ENCODE data around the gene CCNK. TPM values are rescaled to one million over a fixed set of nuclear protein-coding genes. Genes with fewer than 3 reads are reported as not detected.

CCNK gene
- total and polyA plus RNA-seq, 2 of the 13 experiments (the other 11 are each of a cell fraction or from before 2014, with no cell fraction given) = 4.9 to 9.7 TPM

GRCh38 chr14:99480917-99481744 lies at the start of gene CCNK (continued):
- TF ChIP-seq RBM39 (IDR thresholded peaks at IDR 0.05; ENCODE audit: low read depth, low read length, poor library complexity, severe bottlenecking) (peak; percentile 79), FLYWCH1 (CRISPR knock-in tag; IDR thresholded peaks at IDR 0.05) (no peak), CCDC6 (CRISPR knock-in tag; IDR thresholded peaks at IDR 0.05) (peak; percentile 21; the same call in 1 of the 2 replicates), ZNF468 (CRISPR knock-in tag; IDR thresholded peaks at IDR 0.05) (no peak), RFX5 (IDR thresholded peaks at IDR 0.05; ENCODE audit: low read depth, low read length) (peak; percentile 67), TCF7 (IDR thresholded peaks at IDR 0.05; ENCODE audit: low read depth) (no peak), SOX6 (IDR thresholded peaks at IDR 0.05) (no peak), SOX6 (CRISPR knock-in tag; IDR thresholded peaks at IDR 0.05) (peak; percentile 75), FOXP1 (IDR thresholded peaks at IDR 0.05) (no peak), FOXP1 (CRISPR knock-in tag; IDR thresholded peaks at IDR 0.05) (no peak), ATAD3A (CRISPR knock-in tag; IDR thresholded peaks at IDR 0.05) (no peak), PITX1 (CRISPR knock-in tag; IDR thresholded peaks at IDR 0.05) (peak; percentile 43; the same call in 1 of the 2 replicates), ASH2L (IDR thresholded peaks at IDR 0.05; ENCODE audit: insufficient read length, low read depth, low read length) (peak; percentile 98), PAX8 (CRISPR knock-in tag; IDR thresholded peaks at IDR 0.05; ENCODE audit: borderline replicate concordance) (no peak)
- TF ChIP-seq, protein P1, sequence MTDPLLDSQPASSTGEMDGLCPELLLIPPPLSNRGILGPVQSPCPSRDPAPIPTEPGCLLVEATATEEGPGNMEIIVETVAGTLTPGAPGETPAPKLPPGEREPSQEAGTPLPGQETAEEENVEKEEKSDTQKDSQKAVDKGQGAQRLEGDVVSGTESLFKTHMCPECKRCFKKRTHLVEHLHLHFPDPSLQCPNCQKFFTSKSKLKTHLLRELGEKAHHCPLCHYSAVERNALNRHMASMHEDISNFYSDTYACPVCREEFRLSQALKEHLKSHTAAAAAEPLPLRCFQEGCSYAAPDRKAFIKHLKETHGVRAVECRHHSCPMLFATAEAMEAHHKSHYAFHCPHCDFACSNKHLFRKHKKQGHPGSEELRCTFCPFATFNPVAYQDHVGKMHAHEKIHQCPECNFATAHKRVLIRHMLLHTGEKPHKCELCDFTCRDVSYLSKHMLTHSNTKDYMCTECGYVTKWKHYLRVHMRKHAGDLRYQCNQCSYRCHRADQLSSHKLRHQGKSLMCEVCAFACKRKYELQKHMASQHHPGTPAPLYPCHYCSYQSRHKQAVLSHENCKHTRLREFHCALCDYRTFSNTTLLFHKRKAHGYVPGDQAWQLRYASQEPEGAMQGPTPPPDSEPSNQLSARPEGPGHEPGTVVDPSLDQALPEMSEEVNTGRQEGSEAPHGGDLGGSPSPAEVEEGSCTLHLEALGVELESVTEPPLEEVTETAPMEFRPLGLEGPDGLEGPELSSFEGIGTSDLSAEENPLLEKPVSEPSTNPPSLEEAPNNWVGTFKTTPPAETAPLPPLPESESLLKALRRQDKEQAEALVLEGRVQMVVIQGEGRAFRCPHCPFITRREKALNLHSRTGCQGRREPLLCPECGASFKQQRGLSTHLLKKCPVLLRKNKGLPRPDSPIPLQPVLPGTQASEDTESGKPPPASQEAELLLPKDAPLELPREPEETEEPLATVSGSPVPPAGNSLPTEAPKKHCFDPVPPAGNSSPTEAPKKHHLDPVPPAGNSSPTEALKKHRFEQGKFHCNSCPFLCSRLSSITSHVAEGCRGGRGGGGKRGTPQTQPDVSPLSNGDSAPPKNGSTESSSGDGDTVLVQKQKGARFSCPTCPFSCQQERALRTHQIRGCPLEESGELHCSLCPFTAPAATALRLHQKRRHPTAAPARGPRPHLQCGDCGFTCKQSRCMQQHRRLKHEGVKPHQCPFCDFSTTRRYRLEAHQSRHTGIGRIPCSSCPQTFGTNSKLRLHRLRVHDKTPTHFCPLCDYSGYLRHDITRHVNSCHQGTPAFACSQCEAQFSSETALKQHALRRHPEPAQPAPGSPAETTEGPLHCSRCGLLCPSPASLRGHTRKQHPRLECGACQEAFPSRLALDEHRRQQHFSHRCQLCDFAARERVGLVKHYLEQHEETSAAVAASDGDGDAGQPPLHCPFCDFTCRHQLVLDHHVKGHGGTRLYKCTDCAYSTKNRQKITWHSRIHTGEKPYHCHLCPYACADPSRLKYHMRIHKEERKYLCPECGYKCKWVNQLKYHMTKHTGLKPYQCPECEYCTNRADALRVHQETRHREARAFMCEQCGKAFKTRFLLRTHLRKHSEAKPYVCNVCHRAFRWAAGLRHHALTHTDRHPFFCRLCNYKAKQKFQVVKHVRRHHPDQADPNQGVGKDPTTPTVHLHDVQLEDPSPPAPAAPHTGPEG (CRISPR knock-in tag; IDR thresholded peaks at IDR 0.05) = peak; percentile 36; the same call in 1 of the 2 replicates
- TF ChIP-seq, protein P2, sequence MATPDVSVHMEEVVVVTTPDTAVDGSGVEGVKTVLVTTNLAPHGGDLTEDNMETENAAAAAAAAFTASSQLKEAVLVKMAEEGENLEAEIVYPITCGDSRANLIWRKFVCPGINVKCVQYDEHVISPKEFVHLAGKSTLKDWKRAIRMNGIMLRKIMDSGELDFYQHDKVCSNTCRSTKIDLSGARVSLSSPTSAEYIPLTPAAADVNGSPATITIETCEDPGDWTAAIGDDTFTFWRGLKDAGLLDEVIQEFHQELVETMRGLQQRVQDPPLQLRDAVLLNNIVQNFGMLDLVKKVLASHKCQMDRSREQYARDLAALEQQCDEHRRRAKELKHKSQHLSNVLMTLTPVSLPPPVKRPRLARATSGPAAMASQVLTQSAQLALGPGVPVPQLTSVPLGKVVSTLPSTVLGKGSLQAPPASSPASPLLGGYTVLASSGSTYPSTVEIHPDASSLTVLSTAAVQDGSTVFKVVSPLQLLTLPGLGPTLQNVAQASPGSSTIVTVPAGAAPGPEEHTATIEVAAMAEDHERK (CRISPR knock-in tag; IDR thresholded peaks at IDR 0.05; ENCODE audit: low read depth) = peak; percentile 77
- TF ChIP-seq, protein P3, sequence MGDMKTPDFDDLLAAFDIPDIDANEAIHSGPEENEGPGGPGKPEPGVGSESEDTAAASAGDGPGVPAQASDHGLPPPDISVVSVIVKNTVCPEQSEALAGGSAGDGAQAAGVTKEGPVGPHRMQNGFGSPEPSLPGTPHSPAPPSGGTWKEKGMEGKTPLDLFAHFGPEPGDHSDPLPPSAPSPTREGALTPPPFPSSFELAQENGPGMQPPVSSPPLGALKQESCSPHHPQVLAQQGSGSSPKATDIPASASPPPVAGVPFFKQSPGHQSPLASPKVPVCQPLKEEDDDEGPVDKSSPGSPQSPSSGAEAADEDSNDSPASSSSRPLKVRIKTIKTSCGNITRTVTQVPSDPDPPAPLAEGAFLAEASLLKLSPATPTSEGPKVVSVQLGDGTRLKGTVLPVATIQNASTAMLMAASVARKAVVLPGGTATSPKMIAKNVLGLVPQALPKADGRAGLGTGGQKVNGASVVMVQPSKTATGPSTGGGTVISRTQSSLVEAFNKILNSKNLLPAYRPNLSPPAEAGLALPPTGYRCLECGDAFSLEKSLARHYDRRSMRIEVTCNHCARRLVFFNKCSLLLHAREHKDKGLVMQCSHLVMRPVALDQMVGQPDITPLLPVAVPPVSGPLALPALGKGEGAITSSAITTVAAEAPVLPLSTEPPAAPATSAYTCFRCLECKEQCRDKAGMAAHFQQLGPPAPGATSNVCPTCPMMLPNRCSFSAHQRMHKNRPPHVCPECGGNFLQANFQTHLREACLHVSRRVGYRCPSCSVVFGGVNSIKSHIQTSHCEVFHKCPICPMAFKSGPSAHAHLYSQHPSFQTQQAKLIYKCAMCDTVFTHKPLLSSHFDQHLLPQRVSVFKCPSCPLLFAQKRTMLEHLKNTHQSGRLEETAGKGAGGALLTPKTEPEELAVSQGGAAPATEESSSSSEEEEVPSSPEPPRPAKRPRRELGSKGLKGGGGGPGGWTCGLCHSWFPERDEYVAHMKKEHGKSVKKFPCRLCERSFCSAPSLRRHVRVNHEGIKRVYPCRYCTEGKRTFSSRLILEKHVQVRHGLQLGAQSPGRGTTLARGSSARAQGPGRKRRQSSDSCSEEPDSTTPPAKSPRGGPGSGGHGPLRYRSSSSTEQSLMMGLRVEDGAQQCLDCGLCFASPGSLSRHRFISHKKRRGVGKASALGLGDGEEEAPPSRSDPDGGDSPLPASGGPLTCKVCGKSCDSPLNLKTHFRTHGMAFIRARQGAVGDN (CRISPR knock-in tag; IDR thresholded peaks at IDR 0.05) = peak; percentile 69

All from HepG2 (cell line).